Endothelial cell (in vitro differentiated cells): ENCODE results near the gene RIC8A. TPM values are rescaled to one million over a fixed set of nuclear protein-coding genes. Genes with fewer than 3 reads are reported as not detected.

Experiments used
- DNase-seq: peaks from one replicate; pipeline ENCODE4 v3.0.0; 2021; ENCODE audit warnings: low spot score
- H3K27ac Mint-ChIP-seq: one replicate; pipeline ENCODE4 v1.8.0; 2021; ENCODE audit warnings: mixed read lengths, inconsistent platforms; ENCODE audit not compliant: unreplicated experiment
- H3K27me3 Mint-ChIP-seq: one replicate; pipeline ENCODE4 v1.8.0; 2021; ENCODE audit warnings: mild to moderate bottlenecking, moderate library complexity, mixed read lengths, inconsistent platforms; ENCODE audit not compliant: unreplicated experiment
- H3K36me3 Mint-ChIP-seq: one replicate; pipeline ENCODE4 v1.8.0; 2021; ENCODE audit warnings: mild to moderate bottlenecking, low read depth, mixed read lengths, inconsistent platforms; ENCODE audit not compliant: unreplicated experiment
- H3K4me1 Mint-ChIP-seq: one replicate; pipeline ENCODE4 v1.8.0; 2021; ENCODE audit warnings: mild to moderate bottlenecking, mixed read lengths, inconsistent platforms; ENCODE audit not compliant: unreplicated experiment
- H3K4me3 Mint-ChIP-seq: one replicate; pipeline ENCODE4 v1.8.0; 2021; ENCODE audit warnings: mild to moderate bottlenecking, mixed read lengths, inconsistent platforms; ENCODE audit not compliant: unreplicated experiment
- H3K9me3 Mint-ChIP-seq: one replicate; pipeline ENCODE4 v1.8.0; 2021; ENCODE audit warnings: mixed read lengths, inconsistent platforms; ENCODE audit not compliant: unreplicated experiment
- total RNA-seq: library from RNA; stranded (reverse); fragmentation: NEBNext Ultra II Directional; extraction: Animal tissue kit (Norgen Biotek cat#: 25700); gene quantifications from one replicate; pipeline ENCODE4 v1.2.1, GENCODE V29; 2021; ENCODE audit not compliant: unreplicated experiment
- TF ChIP-seq, protein P1 (sequence below): fragments of 200-600 bp; sonication (generic); IDR thresholded peaks from one replicate; pipeline ENCODE4 v1.5.0; 2021; ENCODE audit warnings: antibody characterized with exemption; ENCODE audit not compliant: unreplicated experiment

RIC8A gene
- total RNA-seq, 1 donor from 2014 or later, result 89.2 TPM

DNA sequence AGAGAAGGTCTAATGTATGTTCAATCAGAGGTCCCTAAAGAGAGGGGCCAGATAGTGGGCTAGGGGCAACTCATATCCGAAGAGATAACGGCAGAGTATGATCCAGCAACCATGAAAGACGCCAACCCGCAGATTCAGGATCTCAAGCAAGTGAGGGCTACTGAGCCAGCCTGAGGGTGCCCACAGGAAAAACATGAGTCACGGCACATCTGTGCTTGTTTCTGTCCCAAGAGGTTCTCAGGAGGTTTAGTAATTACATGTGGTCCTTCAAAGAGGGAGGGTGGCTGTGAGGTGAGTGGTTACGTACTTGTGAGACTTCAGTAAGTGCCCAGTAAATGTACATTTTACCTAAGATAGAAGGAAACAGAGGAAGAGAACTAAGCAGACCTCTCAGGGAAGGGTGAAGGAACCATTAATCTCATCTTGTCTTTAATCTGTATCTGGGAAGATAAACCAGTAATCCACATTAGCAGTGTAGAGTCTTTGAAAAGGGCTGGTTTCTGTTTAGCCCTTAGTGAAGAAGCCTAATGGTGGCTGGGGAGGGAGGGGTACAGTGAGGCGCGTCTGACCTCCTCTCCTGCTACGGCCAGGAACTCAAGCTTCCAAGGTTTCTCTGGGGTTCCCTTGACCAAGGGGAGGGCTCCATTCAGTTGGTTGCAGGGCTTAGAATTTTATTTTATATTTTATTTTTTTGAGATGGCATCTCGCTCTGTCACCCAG lies 18.4 kb downstream of the RIC8A start:
- H3K27ac Mint-ChIP-seq, result no peak overlapping the region
- H3K36me3 Mint-ChIP-seq, result peaks cover 8% of the 10 kb centered on the region
- no peaks in the 10 kb centered on the region for H3K9me3 Mint-ChIP-seq
- no peaks in the 10 kb centered on the region for H3K4me1 Mint-ChIP-seq
- no peak for DNase-seq
- H3K4me3 Mint-ChIP-seq, result no peak overlapping the region
- TF ChIP-seq, protein P1, sequence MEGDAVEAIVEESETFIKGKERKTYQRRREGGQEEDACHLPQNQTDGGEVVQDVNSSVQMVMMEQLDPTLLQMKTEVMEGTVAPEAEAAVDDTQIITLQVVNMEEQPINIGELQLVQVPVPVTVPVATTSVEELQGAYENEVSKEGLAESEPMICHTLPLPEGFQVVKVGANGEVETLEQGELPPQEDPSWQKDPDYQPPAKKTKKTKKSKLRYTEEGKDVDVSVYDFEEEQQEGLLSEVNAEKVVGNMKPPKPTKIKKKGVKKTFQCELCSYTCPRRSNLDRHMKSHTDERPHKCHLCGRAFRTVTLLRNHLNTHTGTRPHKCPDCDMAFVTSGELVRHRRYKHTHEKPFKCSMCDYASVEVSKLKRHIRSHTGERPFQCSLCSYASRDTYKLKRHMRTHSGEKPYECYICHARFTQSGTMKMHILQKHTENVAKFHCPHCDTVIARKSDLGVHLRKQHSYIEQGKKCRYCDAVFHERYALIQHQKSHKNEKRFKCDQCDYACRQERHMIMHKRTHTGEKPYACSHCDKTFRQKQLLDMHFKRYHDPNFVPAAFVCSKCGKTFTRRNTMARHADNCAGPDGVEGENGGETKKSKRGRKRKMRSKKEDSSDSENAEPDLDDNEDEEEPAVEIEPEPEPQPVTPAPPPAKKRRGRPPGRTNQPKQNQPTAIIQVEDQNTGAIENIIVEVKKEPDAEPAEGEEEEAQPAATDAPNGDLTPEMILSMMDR, result no peak
- peaks cover 1% of the 10 kb centered on the region for H3K27me3 Mint-ChIP-seq

DNA sequence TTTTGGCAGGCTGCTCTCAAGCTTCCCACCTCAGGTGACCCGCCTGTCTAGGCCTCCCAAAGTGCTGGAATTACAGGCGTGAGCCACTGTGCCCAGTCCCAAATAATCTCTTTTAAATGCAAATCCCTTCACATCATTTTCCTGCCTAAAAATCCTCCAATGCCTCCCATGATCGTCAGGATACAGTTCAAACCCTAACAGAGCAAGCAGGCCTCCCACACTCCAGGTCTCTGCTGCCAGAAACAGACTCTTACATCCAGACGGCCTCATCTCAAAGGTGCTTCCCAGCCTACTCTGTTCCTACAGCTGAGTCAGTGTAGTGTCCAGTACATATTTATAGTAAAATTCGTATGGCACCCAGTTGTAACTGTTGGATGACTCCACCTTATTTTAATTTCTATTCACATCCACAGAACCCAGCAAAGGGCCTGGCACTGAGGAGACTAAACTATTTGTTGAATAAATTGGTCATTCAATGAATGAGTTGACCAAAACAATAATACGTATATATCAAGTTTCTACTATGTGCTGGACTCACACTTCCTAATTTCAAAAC lies 20.4 kb downstream of the RIC8A start:
- Mint-ChIP-seq H3K27ac (no peak overlapping the region), H3K4me3 (no peak overlapping the region), H3K27me3 (peaks cover 1% of the 10 kb centered on the region), H3K4me1 (no peaks in the 10 kb centered on the region), H3K36me3 (peaks cover 4% of the 10 kb centered on the region), H3K9me3 (no peaks in the 10 kb centered on the region)
- DNase-seq, result no peak
- TF ChIP-seq, protein P1, result no peak

- Mint-ChIP-seq H3K4me1 (no peaks in the 10 kb centered on the region), H3K36me3 (peaks cover 1% of the 10 kb centered on the region), H3K27ac (no peak overlapping the region), H3K4me3 (no peak overlapping the region), H3K27me3 (peaks cover 3% of the 10 kb centered on the region), H3K9me3 (no peaks in the 10 kb centered on the region)
- no peak for DNase-seq
- TF ChIP-seq, protein P1, result no peak
Measured at GRCh38 chr11:230431-230830, 22.9 kb downstream of the RIC8A start.

DNA sequence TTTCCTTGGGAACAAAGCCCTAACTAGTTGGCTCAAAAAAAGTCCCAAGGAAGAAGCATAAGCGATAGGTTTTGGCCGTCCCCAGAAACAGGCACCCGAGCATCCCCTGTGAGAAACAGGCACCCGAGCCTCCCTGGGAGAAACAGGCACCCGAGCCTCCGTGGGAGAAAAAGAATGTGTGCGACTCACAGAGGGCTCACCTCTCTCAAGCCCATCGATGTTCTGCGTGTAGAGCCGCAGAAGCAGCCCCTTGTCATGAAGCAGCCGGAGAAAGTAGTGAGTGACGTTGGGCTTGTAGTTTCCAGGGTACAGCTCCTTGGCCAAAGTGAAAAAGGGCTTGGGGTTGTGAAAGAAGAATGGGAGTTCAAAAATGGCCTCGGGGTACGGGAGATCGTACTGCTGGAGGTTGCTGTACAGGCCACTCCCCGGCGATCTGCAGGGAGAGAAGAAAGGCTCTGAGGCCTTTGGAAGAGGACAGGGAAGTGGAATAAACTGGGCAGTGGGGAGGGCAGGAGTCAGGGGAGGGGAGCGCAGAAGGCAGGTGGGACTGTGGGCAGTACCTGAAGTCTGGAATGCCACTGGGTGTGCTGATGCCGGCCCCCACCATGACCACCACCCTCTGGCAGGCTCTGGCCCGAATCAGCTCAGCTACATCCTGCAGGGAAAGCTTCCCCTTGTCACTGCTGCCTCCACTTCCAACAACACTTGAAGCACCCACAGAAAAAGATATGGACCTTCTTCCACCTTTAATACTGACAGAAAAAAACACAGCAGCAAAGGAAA lies 25.5 kb downstream of the RIC8A start:
- H3K4me3 Mint-ChIP-seq, result no peak overlapping the region
- peaks cover 5% of the 10 kb centered on the region for H3K36me3 Mint-ChIP-seq
- TF ChIP-seq, protein P1, result no peak

More for the DNA sequence above, 25.5 kb downstream of the RIC8A start:
- peaks cover 3% of the 10 kb centered on the region for H3K4me1 Mint-ChIP-seq
- peaks cover 9% of the 10 kb centered on the region for H3K27me3 Mint-ChIP-seq
- no peaks in the 10 kb centered on the region for H3K9me3 Mint-ChIP-seq
- H3K27ac Mint-ChIP-seq, result no peak overlapping the region
- DNase-seq, result no peak
